OCI-M2 (cell line): ENCODE results near the gene TMEM9.
"Not testable (repeated sequence)": the region's sequence is repeated elsewhere in the genome, so short reads cannot be mapped to it uniquely, and the experiment has no call there.

ENCODE experiments used
- DNase-seq: peaks from one replicate; lab custom pipeline; 2025; ENCODE audit not compliant: unreplicated experiment; lab: John Stamatoyannopoulos, UW

The TMEM9 gene

GRCh38 chr1:201175820-201176500, 21.7 kb upstream of the TMEM9 start:
- no peak for DNase-seq

DNA sequence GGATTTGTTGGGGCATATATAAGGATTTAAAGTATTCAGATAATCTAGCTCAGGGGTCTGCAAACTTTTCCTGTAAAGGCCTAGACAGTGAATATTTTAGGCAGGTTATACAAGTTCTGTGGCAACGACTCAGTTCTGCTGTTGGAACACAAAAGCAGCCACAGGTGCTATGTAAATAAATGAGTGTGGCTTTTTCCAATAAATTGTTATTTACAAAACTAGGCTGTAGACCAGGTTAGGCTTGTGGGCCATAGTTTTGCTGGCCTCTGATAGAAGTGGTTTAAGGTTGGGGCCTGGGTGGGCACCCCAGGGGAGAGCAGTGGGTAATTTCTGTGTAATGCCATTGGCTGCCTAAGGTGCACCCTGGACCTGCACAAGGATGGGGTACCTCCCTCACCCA, 19.5 kb upstream of the TMEM9 start:
- DNase-seq = no peak

GRCh38 chr1:201172999-201173610, 18.8 kb upstream of the TMEM9 start:
- DNase-seq = no peak

DNA sequence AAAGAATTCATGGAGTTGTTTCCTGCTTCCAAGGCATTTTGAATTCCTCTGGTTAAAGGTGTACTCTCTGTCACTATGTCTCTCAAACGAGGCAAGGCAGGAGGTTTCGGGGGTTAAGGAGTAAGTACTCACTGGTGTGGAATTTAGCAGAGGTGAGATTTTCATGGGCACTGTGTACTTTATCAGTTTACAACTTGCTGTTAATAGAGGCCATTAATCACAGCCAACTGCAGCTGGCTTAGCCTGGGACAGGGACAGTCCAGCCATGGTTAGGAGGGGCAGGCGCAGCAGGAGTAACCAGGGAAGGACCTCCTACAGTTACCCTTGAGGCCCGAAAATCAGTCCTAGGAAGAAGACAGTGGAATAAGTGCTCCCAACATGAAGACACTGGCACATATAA, 18.1 kb upstream of the TMEM9 start:
- no peak for DNase-seq

- DNase-seq = no peak
Observed at GRCh38 chr1:201171063-201172036, 17.1 kb upstream of the TMEM9 start.

DNA sequence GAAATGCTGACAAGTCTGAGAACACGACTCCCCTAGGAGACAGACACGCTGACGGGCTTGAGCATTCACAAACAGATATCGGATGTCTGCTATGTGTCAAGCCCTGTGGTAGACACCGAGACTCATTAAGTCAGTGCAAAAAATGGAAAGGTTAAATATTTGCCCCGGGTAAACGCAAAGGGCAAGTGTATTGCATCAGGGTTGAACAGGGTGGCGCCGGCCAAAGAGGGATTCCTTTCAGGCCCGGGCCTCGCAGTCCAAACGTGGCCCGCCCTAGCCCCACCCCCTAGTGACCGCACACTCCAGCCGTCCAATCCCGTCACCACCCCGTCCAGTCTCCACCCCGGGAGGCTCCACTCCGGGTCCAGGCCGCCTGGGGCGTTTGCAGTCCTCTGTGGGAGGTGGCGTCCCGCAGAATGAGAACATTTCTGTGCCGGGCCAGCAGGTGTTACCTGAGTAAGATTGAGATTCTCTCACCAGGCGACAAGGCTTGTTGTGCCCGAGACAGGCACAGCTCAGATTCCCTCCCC, 16.3 kb upstream of the TMEM9 start:
- peak; percentile 26 for DNase-seq

GRCh38 chr1:201169971-201170532, 15.8 kb upstream of the TMEM9 start:
- DNase-seq = no peak

GRCh38 chr1:201169203-201169602, 14.9 kb upstream of the TMEM9 start:
- no peak for DNase-seq

DNA sequence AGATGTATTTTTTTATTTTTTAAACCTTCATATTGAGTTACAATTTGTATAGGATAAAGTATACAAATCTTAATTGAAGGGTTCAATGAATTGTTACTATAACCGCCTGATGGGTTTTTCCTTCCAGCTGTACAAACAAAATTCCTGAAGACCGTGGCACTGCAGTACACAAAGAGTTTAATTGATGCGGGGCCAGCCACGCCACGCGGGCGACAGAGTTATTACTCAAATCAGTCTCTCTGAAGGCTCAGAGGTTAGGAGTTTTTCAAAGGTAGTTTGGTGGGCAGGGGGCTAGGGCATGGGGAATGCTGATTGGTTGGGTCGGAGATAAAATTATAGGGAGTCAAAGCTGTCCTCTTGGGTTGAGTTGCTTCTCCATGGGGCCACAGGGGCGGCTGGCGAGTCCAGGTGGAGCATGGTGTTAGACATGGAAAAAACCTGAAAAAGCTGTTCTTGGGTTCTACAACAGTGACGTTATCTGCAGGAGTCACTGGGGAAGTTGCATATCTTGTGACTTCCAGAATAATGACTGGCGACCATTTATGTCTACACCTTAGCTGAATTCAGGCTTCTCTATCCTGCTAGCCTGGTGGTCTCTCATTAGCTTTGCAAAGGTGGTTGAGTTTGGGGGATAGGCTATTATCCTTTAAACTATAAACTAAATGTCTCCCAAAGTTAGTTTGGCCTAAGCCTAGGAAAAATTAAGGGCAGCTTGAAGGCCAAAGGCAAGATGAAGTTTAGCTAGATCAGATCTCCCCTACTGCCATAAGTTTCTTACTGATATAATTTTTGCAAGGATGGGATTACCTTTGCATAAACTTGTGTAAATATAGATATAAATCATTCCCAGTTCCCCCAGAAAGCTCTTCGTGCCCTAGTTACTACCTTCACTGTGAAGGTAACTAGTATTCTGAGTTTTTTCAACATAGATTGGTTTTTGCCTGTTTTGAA, 13.0 kb upstream of the TMEM9 start:
- DNase-seq = no peak

DNA sequence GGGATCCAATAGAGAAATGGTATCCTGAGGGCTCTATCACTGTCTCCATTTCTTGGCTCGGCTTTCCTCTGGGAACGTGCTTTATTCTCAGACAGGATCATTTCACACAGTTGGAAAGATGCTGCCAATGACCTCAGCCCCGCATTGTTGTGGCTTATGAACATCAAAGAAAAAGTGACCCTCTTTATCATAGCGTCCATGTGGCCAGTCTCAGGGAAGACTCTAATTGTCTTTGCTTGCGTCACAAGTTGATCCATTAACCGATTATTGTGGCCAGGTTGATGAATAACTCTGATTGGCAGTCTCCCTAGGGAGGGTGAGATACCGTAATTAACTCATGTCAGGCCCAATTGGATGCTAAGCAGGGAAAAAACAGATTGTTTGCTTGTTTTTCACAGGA, 10.4 kb upstream of the TMEM9 start:
- no peak for DNase-seq

DNA sequence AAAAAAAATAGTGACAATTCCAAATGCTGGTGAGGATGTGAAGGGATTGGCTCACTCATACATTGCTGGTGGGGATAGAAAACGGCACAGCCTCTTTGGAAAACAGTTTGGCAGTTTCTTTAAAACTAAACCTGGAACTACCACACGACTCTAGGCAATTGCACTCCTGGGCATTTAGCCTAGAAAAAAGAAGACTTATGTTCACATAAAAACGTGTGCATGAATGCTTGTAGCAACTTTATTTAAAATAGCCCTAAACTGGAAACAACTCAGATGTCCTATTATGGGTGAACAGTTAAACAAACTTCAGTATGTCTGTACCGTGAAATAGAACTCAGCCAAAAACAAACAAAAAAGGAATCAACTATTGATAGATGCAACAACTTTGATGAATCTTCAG, 9.4 kb upstream of the TMEM9 start:
- DNase-seq = no peak

DNA sequence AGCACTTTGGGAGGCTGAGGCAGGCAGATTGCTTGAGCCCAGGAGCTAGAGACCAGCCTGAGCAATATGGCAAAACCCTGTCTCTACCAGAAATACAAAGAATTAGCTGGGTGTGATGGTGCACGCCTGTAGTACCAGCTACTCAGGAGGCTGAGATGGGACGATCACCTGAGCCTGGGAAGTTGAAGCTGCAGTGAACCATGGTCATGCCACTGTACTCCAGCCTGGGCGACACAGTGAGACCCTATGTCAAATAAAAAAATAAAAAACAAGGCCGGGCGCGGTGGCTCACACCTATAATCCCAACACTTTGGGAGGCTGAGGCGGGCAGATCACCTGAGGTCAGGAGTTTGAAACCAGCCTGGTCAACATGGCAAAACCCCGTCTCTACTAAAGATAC, 8.8 kb upstream of the TMEM9 start:
- not testable (repeated sequence) for DNase-seq

DNA sequence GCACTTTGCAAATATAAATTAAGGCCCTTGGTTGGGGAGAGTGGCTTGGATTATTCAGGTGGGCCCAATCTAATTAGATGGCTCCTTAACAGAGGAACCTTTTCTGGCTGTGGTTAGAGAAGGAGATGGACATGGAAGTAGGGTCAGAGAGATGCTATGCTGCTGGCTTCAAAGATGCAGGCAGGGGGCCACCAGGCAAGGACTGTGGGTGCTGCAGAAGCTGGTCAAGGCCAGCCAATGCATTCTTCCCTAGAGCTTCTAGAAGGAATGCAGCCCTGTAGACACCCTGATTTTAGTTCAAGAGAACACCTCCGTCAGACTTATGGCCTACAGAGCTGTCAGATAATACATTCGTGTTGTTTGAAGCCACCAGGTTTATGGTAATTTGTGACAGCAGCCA, 3.7 kb upstream of the TMEM9 start:
- DNase-seq = no peak

GRCh38 chr1:201156819-201157218, 2.5 kb upstream of the TMEM9 start:
- DNase-seq = no peak

DNA sequence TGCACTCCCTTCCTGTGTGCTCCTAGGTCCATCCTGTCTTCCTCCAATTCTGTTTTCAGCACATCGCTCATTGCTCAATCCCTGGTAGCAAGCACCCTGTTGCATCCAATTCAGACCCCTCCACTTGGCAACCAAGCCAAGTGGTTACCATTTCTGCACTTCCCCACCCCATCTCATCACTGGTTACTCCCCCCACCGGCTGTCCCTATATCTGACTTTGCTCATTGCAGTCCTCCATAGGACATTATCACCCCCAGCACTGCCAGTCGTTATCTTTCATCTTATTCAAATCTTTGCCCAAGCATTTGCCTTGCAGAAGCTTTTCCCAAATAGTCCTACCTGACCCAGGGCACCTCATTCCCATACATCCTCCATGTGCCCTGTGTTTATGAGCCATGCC, 2.1 kb upstream of the TMEM9 start:
- no peak for DNase-seq

- DNase-seq = no peak
Observed at GRCh38 chr1:201155354-201155753, 1.1 kb upstream of the TMEM9 start.

DNA sequence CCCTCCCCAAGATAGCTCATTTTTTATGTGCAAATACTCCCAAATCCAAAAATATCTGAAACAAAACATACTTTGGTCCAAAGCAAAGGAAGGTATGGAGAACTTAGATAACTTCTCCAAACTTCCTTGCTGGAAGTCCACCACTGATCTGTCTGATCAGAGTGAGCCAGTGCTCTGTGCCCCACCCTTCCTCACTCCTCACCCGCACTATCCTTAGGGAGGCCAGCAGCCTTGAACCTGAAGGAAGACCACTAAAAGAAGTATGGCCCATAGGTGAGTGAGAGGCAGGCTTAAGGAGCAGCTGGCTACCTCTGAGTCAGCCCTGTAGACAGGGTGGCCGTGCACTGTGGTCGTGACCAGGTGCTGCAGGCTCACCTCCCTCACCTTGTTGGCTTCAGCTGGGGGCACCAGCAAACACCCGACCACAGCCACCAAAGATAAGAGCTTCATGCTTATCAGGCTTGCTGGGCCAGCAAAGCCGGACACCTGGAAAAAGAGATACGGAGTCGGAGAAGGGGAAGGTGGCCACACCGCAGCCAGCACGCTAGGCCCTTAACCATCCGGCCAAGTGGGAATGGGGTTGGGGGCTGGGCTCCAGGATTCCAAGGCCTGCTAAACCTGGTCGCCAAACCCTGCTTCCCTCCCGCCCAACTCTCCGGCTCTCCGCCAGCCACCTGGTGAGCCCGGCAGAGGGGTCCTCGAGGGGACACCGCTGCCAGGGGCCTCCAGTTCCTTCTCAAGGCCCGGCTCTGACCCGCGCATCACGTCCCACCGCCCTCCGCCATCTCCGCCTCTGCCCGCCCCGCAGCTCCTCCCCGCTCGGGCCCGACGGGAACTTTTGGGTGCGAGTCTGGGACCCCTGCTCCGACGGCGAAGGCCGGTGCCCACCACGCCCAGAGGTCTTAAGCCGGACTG, 543 bp downstream of the TMEM9 start:
- no peak for DNase-seq

DNA sequence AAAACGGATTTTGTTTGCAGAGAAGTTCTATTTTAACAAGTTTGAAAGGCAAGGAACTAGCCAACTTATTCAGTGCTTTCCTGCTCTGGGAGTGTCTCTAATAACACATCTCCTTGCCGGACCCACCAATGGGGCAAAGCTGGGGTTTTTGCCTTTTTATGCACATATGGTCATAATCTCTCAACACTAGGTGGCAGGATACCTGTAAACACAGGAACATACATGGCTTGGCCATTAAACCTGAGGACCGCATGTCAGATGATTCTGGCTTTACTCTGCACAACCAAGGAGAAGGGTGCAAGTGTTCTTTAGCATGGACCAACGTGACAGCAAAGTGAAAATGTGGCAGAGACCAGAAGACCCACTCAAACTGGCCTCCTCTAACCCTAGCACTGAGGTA, 4.9 kb downstream of the TMEM9 start:
- DNase-seq = no peak

- DNase-seq = no peak
Observed at GRCh38 chr1:201147396-201148015, 6.8 kb downstream of the TMEM9 start.
